Thyroid gland (tissue), 4 donors: Measurements from ENCODE around the gene EML5. TPM values are rescaled to one million over a fixed set of nuclear protein-coding genes. Genes with fewer than 3 reads are reported as not detected.

ENCODE experiments used
- DNase-seq, 2 donors: peaks; one replicate each; pipeline ENCODE4 v3.0.0-alpha.2; 2019
- H3K27ac ChIP-seq, 3 donors: fragments of 200-600 bp; sonication (generic); 1 replicate in 2 of 3; 2 replicates in 1 of 3; pipeline ENCODE4 v1.5.1; 2016 to 2019; ENCODE audit warnings: mild to moderate bottlenecking in 1 of 3, moderate library complexity in 1 of 3
- H3K27me3 ChIP-seq: fragments of 200-600 bp; sonication (generic); one replicate; pipeline ENCODE4 v1.5.1; 2019
- H3K36me3 ChIP-seq, 2 donors: fragments of 200-600 bp; sonication (generic); one replicate each; pipeline ENCODE4 v1.5.1; 2016 to 2019
- H3K4me1 ChIP-seq, 2 donors: fragments of 200-600 bp; sonication (generic); one replicate each; pipeline ENCODE4 v1.5.1; 2017 to 2019
- H3K4me3 ChIP-seq, 3 donors: fragments of 200-600 bp; sonication (generic); replicated peaks in 1 of 3; 1 replicate in 2 of 3; 2 replicates in 1 of 3; pipeline ENCODE4 v1.5.1; 2016; ENCODE audit warnings: mild to moderate bottlenecking in 1 of 3
- H3K9me3 ChIP-seq: fragments of 200-600 bp; sonication (generic); one replicate; pipeline ENCODE4 v1.5.1; 2017
- CTCF ChIP-seq, 6 experiments: fragments of 200-600 bp in 3 of 6; fragments of 450-650 bp in 3 of 6; sonication (generic) in 3 of 6; IDR thresholded peaks; one replicate each; pipeline ENCODE4 v1.5.1; 2016 to 2019; ENCODE audit warnings: antibody characterized with exemption in 6 of 6, mild to moderate bottlenecking in 2 of 6, inconsistent platforms in 1 of 6, moderate library complexity in 1 of 6
- POLR2A ChIP-seq, 2 donors: fragments of 450-650 bp; IDR thresholded peaks; one replicate each; pipeline ENCODE4 v1.6.1; 2017; ENCODE audit warnings: antibody characterized with exemption in 2 of 2, mild to moderate bottlenecking in 2 of 2, moderate library complexity in 1 of 2
- WGBS, 2 donors: methylation state at CpG; one replicate each; pipeline ENCODE4 v1.1.5; 2017; 5-methylcytosine and 5-hydroxymethylcytosine counted together
- intact Hi-C: fragments of 100-400 bp; cut with DNase I; formaldehyde crosslinking; loops from one replicate; pipeline ENCODE4 v1.15.1; 2023
- total RNA-seq, 4 donors: library from RNA; depleted of rRNA; stranded (reverse); fragments of >200 nt; gene quantifications; one replicate each; pipeline ENCODE4 v1.2.3, GENCODE V29; 2016

EML5 gene
- total RNA-seq, 4 donors from 2014 or later: 3.8 to 15.8 (median 7.3) TPM

- WGBS, 2 donors: 90 to 93% methylated on average over 4 of the region's 4 CpGs
- H3K4me3 ChIP-seq: no peak overlapping the region
- no peaks in the 10 kb centered on the region for H3K36me3 ChIP-seq
- intact Hi-C loops: no loop called here
- no peaks in the 10 kb centered on the region for H3K9me3 ChIP-seq
- H3K27me3 ChIP-seq: no peaks in the 10 kb centered on the region
- H3K27ac ChIP-seq: no peak overlapping the region
- no peak for DNase-seq
- H3K4me1 ChIP-seq: no peaks in the 10 kb centered on the region
- TF ChIP-seq POLR2A (IDR thresholded peaks at IDR 0.05): no peak
- TF ChIP-seq CTCF (IDR thresholded peaks at IDR 0.05): no peak
These were observed 6.0 kb downstream of the EML5 start for GRCh38 chr14:88786715-88787114.

- 91 to 96% methylated on average over 1 of the region's 1 CpG for WGBS, 2 donors
- H3K27me3 ChIP-seq: no peaks in the 10 kb centered on the region
- no peak for DNase-seq
- TF ChIP-seq POLR2A (IDR thresholded peaks at IDR 0.05) (no peak), CTCF (IDR thresholded peaks at IDR 0.05) (no peak)
- H3K4me1 ChIP-seq: no peaks in the 10 kb centered on the region
- no peak overlapping the region for H3K27ac ChIP-seq
- no peak overlapping the region for H3K4me3 ChIP-seq
- intact Hi-C loops: no loop called here
- no peaks in the 10 kb centered on the region for H3K9me3 ChIP-seq
- no peaks in the 10 kb centered on the region for H3K36me3 ChIP-seq
These were observed 6.8 kb downstream of the EML5 start for GRCh38 chr14:88785911-88786310.

DNA sequence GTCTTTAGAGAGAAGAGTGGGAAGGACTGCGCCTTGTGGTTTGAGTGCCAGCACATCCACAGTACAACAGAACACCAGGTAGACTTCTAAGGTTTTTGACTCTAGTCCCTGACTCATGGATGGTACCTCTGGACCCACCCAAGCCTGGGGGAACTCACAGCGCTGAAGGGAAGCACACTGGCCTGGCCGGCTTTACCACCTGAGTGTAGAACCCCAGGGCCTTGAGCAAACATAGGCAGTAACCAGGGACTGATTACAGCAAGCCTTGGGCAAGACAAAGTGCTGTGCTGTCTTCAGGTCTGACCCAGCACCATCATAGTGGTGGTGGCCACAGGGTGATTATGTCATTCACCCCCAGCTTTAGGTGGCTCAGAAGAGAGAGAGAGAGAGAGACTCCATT lies 17.2 kb downstream of the EML5 start:
- Histone ChIP-seq H3K4me1 (no peaks in the 10 kb centered on the region), H3K9me3 (no peaks in the 10 kb centered on the region), H3K36me3 (no peaks in the 10 kb centered on the region), H3K27me3 (no peaks in the 10 kb centered on the region), H3K4me3 (no peak overlapping the region), H3K27ac (no peak overlapping the region)
- intact Hi-C loops: no loop called here
- no peak for DNase-seq
- TF ChIP-seq CTCF (IDR thresholded peaks at IDR 0.05): no peak
- no peak for TF ChIP-seq POLR2A (IDR thresholded peaks at IDR 0.05)
- WGBS, 2 donors: 92 to 96% methylated on average over 3 of the region's 3 CpGs

DNA sequence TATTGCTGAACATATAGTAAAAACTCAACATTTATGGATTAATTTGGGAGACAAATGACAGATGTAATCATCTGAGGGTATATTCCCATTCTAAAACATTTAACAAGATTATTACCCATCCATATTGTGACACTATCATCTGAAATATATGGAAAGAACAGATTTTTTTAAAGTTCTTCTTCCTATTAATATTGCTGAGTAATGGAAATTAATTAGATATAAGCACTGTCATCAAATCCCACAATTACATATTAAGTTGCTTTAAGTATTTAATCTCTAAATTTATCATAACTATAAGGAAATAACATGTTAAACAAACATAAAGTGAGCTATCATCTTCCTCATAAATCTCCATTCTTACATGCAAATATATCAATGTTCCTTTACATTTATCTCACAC lies 22.0 kb downstream of the EML5 start:
- Histone ChIP-seq H3K36me3 (no peaks in the 10 kb centered on the region), H3K27ac (no peak overlapping the region), H3K4me3 (no peak overlapping the region), H3K27me3 (no peaks in the 10 kb centered on the region), H3K4me1 (no peaks in the 10 kb centered on the region), H3K9me3 (no peaks in the 10 kb centered on the region)
- no peak for TF ChIP-seq POLR2A (IDR thresholded peaks at IDR 0.05)
- TF ChIP-seq CTCF (IDR thresholded peaks at IDR 0.05): no peak
- DNase-seq: no peak
- intact Hi-C loops: no loop called here

DNA sequence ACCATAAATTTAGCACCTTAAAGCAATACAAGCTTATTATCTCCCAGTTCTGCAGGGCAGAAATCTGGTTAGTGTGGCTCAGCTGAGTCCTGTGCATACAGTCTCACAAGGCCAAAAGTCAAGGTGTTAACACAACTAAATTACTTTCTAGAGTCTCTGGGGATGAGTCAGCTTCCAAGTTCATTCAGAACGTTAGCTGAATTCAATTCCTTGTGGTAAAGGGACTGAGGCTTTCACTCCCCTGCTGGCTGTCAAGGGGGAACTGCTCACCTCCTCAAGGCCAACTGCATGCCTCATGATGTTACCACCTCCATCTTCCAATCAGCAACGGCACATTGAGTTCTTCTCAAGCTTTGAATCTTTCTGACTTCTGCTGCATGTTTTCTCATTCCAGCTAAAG lies 27.6 kb downstream of the EML5 start:
- H3K4me3 ChIP-seq: no peak overlapping the region

More for the DNA sequence above, 27.6 kb downstream of the EML5 start:
- no peak overlapping the region for H3K27ac ChIP-seq
- intact Hi-C loops: no loop called here
- no peaks in the 10 kb centered on the region for H3K27me3 ChIP-seq
- 54 to 77% methylated on average over 2 of the region's 2 CpGs for WGBS, 2 donors
- H3K4me1 ChIP-seq: no peaks in the 10 kb centered on the region
- no peaks in the 10 kb centered on the region for H3K9me3 ChIP-seq
- DNase-seq: no peak
- no peaks in the 10 kb centered on the region for H3K36me3 ChIP-seq
- TF ChIP-seq POLR2A (IDR thresholded peaks at IDR 0.05) (no peak), CTCF (IDR thresholded peaks at IDR 0.05) (no peak)
